SKM-1 (cell line): ENCODE measurements around the gene SCG2.

Experiments used
- DNase-seq: peaks from one replicate; lab custom pipeline; 2025; ENCODE audit not compliant: unreplicated experiment; lab: John Stamatoyannopoulos, UW

Gene SCG2

DNA sequence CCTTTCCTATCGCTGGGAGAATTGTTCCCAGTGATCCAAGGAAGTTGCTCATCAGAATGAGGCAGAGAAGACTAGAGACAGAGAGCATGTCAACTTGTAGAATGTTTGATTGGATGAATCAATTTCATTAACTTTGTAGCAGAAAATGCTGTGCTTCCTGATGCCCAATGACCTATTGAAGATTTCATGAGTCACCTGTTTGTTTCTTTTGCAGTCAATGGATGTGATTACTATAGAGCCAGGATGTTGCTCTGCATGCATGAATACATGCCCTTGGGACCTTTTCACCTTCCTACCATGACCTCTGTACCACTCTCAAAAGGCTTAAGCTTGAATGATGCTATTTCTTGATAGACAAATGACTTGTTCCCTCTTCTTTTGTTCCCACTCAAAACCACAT lies 23.3 kb downstream of the SCG2 start:
- no peak for DNase-seq

DNA sequence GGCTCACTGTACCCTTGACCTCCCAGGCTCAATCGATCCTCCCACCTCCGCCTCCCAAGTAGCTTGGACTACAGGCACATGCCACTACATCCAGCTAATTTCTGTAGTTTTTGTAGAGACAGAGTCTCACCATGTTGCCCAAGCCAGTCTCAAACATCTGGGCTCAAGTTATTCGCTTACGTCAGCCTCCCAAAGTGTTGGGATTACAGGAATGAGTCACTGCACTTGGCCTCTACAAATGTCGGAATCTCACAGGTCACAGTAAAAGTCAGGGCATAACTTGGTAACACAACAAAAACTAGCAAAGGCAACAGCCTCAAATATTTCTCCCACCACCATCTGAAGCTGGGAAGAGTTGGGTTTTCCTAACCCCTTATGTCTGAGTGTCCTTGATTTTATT lies 25.3 kb downstream of the SCG2 start:
- no peak for DNase-seq

- DNase-seq = no peak
Measured at GRCh38 chr2:223570784-223571183, 31.4 kb downstream of the SCG2 start.

DNA sequence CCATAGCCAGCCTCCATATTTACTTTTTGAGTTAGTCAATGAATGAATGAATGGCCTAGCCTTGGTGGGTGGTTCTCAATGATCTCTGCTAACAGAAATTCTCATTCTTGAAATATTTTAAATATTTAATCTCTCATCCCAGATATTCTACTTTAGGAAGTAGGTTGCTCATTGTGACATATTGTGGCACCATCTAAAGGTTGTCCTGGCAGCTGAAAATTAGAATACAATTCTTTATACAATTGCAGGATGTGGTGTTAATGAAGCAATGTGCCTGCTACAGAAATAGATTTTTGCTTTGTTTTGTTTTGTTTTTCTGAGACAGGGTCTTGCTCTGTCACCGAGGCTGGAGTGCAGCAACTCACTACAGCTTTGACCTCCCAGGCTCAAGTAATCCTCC lies 35.8 kb downstream of the SCG2 start:
- DNase-seq = no peak

DNA sequence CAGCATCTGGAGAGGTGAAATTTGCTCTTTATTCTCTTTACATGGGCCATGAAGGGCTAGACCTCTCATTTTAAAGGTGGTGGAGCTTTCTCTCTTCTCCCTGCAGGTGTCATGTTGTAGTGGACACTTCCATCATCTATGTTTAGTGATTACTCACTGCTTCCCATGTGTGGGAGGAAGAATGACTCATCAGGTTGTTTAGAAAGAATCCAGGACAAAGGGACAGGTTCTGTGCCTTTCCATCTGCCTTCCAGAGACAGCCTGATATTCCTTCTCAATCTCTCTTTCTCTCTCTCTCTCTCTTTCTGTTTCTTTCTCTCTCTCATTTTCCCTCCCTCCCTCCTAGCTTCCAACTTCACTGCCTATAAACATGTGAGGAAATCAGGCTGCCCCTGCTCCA lies 38.7 kb downstream of the SCG2 start:
- DNase-seq = no peak

GRCh38 chr2:223562078-223562477 lies 40.1 kb downstream of the SCG2 start:
- no peak for DNase-seq

DNA sequence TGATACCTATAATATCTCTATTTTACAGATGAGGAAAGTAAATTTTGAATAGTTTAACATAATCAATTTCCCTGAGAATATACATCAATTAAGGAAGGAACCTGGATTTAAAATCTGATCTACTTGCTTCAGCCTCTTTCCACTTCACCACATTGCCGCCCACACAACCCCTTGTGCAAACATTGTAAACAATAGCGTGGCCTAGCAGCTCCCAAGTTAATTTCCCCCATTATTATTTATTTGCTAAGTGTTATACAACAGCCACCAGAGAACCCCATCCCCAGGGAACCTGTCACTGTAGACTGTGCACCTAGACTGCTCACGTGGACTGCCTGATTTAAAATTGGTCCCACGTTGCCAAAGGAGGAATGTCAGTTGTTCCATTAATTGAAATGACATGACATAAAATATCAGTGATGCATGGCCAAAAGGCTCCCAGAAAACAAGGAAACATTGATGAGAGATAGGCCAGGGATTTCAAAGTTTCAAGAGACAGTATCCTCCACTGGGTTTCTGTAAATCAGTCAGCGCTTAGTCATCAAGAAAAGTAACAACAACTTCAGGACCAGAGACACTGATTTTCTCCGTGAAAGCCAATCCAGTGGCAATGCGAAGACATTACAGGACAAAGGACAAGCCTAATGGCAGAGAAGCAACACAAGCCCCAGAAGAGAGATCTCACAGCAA lies 41.3 kb downstream of the SCG2 start:
- DNase-seq = no peak

DNA sequence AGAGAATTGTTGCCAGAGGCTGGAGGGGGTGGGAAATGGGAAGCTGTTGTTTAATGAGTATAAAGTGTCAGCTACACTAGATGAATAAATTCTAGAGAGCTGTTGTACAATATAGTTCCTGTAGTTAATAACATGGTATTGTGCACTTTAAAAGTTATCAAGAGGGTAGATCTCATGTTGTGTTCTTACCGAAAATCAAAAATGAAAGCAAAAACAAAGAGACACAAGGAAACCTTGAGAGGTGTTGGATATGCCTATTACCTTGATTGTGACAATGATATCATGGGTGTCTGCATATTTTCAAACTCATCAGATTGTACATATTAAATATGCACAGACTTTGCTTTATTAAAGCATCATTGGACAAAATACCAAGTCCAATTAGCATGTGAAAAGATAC lies 43.2 kb downstream of the SCG2 start:
- DNase-seq = no peak

- no peak for DNase-seq
Measured at GRCh38 chr2:223554923-223555322, 47.2 kb downstream of the SCG2 start.

- DNase-seq = no peak
Measured at GRCh38 chr2:223549215-223549614, 52.9 kb downstream of the SCG2 start.

DNA sequence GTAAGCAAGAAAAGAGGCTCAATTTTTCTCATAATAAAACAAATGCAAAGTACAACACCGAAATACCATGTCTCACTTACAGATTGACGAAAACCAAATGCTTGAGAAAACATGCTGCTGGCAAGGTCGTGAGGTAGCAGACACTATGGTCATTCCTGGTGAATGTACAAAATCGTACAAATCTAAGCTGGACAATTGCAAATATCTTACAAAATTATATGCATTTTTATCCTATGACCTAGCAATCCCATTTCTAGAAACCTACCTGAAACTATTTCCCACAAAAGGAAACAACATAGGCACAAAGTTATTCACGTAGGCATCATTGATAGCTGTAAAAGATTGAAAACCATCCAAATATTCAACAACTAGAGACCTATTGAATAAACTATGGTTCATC lies 54.0 kb downstream of the SCG2 start:
- no peak for DNase-seq
